Thyroid gland (tissue), 4 donors: ENCODE data around the gene UBE2L3.
"Not testable (repeated sequence)": the region's sequence is repeated elsewhere in the genome, so short reads cannot be mapped to it uniquely, and the experiment has no call there.

Experiments
- POLR2A ChIP-seq, 2 donors: fragments of 450-650 bp; IDR thresholded peaks; one replicate each; pipeline ENCODE4 v1.6.1; 2017; ENCODE audit warnings: antibody characterized with exemption in 2 of 2, mild to moderate bottlenecking in 2 of 2, moderate library complexity in 1 of 2
- TF ChIP-seq, protein P1 (sequence below), 6 experiments: fragments of 200-600 bp in 3 of 6; fragments of 450-650 bp in 3 of 6; sonication (generic) in 3 of 6; IDR thresholded peaks; one replicate each; pipeline ENCODE4 v1.5.1; 2016 to 2019; ENCODE audit warnings: antibody characterized with exemption in 6 of 6, mild to moderate bottlenecking in 2 of 6, inconsistent platforms in 1 of 6, moderate library complexity in 1 of 6

DNA sequence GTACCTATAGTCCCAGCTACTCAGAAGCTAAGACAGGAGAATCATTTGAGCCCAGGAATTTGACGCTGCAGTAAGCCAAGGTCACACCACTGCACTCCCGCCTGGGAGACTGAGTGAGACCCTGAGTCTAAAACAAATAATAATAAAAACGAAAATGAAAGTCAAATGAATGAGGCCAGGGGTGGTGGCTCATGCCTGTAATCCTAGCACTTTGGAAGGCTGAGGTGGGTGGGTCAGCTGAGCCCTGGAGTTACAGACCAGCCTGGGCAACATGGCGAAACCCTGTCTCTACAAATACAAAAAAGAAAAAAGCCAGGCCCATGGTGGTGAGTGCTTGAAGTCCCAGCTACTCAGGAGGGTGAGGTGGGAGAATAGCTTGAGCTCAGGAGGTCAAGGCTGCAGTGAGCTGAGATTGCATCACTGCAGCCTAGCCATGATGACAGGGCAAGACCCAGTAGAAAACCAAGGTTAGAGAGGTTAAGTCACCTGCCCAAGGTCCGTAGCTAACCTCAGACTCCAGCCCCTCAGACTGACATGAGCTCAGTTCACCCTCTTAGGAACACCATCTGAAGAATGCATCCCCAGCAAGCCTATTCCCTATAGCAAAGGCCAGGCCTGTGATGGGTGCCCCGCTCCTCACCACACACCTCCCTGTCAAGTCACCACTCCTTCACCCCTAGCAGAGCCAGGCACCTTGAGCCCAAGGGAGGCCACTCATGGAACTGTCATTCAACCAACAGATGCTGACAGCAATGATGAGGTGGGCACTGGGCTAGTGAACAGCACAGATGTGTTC is 40.6 kb upstream of the UBE2L3 start:
- TF ChIP-seq POLR2A (IDR thresholded peaks at IDR 0.05), result not testable (repeated sequence)
- TF ChIP-seq, protein P1, sequence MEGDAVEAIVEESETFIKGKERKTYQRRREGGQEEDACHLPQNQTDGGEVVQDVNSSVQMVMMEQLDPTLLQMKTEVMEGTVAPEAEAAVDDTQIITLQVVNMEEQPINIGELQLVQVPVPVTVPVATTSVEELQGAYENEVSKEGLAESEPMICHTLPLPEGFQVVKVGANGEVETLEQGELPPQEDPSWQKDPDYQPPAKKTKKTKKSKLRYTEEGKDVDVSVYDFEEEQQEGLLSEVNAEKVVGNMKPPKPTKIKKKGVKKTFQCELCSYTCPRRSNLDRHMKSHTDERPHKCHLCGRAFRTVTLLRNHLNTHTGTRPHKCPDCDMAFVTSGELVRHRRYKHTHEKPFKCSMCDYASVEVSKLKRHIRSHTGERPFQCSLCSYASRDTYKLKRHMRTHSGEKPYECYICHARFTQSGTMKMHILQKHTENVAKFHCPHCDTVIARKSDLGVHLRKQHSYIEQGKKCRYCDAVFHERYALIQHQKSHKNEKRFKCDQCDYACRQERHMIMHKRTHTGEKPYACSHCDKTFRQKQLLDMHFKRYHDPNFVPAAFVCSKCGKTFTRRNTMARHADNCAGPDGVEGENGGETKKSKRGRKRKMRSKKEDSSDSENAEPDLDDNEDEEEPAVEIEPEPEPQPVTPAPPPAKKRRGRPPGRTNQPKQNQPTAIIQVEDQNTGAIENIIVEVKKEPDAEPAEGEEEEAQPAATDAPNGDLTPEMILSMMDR (IDR thresholded peaks at IDR 0.05), result not testable (repeated sequence)
